AML-193 (cell line): ENCODE data around the gene BMI1.

ENCODE experiments used
- DNase-seq, 2 experiments: peaks; one replicate each; lab custom pipeline; 2025; lab: John Stamatoyannopoulos, UW

BMI1 gene

DNA sequence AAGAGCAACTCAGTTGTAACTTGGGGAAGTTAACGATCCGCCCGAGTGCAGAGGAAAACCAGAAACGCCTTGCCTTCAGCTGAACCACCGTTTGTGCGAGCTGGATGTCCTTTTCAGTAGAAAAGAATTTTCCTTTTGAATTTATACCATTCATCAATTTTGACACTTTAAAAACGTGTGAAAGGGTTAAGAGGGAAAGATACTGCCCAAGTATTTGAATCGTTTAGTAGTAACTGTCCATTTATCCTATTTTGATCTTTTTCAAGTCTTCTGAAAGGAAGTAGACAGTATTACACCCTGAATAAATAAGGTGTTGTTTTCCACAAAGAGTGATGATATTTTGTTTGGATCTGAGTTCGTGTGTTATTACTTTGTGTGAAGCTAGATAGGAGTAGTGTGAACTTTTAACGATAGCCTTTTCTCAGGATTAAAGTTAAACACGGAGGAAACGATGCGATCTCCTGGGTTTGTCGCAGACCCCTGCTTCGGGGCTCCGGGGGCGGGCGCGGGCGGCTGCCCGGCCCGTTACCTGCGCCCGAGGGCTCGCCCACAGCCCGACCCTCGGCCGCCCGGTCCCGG is 830 bp upstream of the BMI1 start:
- no peak for DNase-seq

DNA sequence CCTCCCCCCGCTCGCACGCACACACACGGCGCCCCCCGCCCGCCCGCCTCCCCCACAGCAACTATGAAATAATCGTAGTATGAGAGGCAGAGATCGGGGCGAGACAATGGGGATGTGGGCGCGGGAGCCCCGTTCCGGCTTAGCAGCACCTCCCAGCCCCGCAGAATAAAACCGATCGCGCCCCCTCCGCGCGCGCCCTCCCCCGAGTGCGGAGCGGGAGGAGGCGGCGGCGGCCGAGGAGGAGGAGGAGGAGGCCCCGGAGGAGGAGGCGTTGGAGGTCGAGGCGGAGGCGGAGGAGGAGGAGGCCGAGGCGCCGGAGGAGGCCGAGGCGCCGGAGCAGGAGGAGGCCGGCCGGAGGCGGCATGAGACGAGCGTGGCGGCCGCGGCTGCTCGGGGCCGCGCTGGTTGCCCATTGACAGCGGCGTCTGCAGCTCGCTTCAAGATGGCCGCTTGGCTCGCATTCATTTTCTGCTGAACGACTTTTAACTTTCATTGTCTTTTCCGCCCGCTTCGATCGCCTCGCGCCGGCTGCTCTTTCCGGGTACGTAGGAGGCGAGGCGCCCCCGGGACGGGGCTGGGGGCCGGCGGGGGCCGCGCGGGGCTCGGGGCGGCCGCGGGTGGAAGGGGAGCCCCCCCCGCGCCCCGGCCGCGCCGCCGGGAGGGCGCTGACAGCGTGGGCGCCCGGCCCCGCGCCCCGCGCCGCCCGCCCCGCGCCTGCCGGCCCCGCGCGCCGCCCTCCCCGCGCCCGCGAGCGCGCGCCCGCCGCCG is 441 bp downstream of the BMI1 start:
- no peak for DNase-seq

DNA sequence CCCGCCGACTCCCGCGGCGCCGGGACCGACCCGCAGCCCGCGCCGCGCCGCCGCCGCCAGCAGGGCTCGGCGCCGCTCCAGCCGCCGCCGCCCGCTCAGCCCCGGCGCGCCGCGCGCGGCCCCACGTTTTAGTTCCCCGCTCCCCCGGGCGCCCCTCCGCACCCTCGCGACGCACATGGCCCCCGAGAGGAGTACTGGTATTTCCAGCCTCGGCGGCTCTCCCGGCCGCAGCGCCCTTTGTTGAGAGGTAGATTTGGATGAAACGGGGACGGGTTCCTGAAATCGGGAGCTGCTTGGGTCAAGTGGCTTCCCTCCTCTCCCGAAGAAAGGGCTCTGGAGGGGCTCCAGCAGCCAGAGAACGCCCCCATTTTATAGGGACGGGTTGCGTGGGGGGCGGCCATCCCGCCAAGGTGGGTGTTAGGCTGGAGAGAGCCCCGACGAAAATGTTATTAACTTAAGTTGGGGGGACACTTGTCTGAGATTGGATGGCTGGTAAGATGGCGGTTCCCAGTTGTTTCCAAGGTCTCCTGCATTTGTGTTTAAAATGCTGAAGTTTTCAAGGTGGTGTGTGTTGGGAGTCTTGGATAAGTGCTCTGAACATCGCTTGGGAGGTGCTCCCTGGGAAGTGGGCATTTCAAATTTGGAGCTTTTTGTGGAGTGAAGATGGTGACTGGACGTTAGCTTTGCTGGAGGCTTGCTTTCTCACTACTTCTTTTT is 1.2 kb downstream of the BMI1 start:
- no peak for DNase-seq

DNA sequence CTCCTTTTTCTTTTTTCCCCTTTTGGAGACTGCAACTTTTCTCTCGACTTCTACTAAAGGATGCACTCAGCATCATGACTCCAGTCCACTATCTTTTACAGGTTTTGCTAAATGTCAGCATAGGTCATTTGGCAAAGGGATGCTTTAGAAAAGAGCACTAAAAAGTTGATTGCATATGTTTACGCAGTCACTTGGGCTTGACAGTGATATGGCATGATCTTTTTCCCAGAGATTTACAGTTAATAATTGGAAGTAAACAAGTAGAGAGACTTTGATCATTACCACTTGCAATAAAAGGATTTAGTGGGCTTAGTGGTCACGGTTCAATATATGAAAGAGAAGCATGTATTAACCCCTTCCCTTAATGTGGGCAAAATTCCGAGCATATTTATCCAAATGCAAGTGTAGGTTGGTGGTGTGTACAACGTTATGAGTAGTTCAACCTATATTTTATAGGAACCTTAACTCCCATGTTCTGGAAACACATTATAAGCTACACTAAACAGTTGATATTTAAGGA is 1.8 kb downstream of the BMI1 start:
- no peak for DNase-seq

DNA sequence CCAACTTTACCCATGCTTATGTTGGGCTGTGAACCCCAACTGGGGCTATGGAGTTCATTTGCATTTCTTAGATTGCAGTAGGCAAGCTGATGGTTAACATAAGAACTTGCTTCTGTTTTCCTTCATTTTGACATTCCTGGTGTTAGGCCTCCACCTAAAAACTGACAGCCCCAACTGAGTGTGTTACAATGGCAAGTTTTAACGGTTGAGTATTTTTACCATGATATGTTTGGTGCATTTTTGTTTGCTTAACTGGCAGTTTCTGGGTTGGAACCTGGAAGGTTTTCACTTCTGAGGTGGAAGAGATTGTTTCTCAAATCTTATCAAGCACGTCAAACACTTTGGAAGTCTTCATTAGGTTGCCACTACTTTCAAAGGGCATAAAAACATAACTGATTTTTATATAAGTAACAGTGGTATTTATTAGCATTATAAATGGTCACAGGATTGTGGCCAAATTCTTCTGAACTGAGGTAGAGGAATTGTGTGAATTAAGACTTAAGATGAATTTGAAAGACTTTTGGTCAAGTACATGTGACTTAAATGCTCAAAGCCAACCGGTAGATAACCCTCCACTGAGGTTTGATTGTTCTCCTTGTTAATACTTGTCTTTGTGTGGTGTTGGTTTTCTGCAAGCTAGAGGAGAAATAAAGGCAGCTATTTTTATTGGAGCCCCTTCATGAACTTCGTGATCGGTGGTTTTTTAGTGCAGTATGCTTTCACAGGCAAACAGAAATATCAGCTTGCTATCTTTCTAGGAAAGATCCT is 2.8 kb downstream of the BMI1 start:
- no peak for DNase-seq

DNA sequence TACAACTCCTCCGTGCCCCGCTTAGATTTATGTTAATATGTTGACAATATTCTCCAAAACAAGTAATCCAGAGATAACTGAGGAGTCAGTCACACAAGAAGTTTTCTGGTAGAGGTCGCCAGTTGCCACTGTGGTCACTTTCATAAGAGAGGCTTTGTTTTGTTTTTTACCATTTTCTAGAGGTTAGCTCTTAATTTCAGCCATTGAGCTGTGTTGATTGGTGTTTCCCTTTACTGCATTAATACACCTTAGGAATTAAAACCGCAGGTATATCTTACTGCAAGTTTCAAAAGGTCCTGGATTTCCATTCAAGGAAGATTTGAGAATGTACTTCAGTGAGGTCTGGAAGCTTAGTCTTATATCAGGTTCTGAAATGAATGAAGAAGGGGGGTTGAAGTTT is 3.5 kb downstream of the BMI1 start:
- DNase-seq = no peak

DNA sequence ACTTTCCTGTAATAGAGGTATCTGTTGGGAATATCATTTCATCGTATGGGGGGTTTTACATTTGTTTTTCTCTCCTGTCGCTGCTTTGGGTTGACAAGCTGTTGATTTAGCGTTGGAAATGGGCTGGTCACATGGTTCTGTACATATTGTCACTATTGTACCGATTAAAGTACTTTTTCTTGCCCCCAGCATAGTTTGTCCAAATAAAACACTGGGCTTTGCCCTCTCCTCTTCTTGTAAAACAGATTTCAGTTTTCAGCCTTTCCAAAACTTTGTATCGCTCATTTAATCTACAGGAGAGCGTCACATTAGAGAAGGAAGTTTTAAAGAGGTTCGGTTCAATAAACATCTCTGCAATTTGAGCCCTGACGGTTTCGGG is 4.0 kb downstream of the BMI1 start:
- no peak for DNase-seq

DNA sequence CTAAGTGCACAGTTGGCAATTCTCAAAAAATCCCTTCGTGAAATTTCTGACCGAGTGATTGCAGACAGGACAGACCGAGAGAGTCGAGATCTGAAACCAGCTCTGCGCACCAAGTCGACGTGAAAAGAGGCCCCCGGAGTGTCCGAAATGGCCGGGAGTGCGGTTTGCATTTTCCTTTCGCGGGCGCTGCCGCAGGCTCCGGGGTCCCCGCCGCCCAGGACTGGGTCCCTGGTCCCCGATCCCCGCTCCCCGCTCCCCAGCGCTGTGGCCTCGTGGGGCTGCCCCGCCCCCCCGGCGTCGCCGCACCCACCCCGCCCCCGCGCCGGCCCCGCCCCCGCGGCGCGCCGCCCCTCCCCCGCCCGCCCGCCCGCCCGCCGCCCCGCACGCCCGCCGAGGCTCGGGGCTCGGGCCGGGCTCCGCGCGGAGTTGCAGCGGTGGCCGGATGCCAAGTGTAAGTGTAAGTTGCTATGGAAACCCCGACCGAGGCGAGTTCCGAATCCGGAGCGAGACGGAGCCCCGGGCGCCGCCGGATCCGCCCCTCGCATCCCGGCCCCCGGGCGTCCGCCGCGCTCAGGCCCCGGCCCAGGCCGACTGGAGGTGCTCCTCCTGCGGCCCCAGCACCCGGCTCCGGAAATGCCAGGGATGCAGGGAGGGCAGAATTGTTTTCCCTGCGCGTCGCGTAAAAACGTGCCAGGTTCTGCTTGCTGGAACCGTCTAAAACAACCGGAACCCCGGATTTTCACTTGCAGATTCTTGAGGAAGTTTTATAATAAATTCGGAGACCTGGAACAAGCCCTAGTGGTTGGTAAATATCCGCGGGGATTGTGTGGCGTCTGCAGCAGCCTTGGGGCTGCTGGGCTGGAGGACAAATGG is 4.6 kb downstream of the BMI1 start:
- DNase-seq = no peak

DNA sequence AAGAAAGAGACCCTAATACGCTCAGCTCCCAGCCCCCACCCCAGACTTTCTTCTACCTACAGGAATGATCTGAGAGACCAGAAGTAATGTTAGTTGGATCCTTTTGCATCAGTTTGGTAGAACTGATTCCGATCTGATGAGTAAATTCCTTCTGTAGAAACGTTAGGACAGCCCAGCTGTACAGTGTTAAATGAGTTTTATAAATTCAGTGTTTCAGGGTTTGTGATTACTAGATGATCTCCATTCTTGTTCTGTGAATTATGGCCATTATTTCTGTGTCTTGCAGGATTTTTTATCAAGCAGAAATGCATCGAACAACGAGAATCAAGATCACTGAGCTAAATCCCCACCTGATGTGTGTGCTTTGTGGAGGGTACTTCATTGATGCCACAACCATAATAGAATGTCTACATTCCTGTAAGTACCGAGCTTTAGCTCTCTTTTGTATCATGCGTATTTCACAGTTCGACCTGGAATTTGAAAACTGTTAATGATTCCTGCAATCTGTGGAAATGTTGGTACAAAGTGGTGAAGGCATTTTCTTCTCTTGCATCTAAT is 5.3 kb downstream of the BMI1 start:
- no peak for DNase-seq

DNA sequence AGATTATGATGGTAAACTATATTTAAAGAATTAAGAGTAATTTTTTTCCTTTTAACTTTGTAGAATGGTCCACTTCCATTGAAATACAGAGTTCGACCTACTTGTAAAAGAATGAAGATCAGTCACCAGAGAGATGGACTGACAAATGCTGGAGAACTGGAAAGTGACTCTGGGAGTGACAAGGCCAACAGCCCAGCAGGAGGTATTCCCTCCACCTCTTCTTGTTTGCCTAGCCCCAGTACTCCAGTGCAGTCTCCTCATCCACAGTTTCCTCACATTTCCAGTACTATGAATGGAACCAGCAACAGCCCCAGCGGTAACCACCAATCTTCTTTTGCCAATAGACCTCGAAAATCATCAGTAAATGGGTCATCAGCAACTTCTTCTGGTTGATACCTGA is 8.3 kb downstream of the BMI1 start:
- DNase-seq = no peak

DNA sequence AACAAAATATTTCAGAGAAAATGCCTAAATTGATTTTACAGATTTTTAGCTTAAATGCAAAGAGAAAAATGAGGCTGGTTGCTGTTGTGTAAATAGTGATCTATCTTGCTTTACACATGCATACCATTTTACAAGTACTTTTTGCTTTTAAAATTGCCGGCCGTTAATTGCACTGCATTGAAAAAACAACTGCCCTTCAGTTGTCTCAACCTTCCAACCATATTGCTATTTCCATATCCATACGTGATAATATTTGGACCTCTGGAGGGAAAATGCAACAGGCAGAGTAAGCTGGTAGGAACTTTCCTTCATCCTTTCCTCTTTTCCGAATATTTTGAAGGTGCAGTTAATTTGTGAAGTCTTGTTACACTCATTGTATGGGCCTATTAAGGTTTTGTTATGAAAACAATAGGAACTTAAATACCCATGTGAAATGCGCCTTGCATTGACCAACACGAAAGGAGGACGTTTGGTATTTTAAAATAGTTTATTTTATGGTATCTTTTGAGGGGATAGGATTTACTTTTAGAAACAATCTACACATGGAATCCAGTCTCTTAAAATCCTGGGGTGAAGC is 11.3 kb downstream of the BMI1 start:
- DNase-seq = no peak

DNA sequence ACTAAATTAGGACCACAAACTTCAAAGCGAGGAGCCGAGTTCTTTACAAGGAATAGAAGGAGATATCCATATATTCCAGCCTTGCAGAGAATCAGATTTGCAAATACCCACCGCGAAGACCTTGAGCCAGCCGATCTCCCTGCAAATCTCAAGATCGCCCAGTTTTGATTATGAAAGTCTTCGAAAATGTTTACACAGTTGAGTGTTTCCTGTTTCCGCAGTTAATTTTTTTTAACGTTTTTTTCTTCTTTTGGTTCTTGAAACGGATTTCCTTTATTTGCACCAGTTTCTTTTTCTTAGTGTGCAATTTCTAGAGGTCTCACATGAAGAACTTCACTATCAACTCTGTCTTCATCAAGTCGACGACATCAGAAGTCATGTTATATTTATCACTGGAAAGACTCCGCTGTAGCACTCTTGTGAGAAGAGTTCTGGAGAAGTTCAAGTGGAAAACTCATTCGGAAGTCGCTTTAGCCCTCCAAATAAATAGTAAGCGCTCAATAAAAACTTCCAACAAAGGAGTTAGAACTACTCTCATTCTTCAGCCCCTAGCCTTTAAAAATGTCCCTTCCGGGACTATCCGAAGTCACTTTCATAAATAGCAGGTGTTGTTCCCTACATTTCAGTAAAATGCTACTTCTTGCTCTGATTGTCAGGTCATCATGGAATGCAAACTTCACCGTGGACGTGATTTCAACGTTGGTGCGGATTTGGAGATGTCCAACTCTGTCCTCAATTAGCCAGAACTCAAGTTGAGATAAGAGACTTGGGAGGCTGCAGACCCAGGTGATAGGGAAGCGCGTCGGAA is 12.5 kb downstream of the BMI1 start:
- no peak for DNase-seq

DNA sequence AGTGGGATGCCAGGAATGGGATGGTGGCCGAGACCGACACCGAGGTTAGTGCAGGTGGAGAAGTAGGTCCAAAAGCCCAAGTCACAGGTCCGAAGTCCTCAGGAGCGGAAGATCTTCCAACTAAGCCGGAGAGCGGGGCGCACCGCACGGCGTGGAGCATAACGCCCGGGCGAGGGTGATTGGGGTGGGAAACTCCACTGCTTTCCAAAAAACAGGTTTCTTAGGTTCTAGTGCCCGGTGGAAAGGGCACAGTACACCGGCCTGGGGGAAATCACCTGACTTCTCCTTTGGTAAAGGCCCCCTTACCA is 13.0 kb downstream of the BMI1 start:
- DNase-seq = no peak

DNA sequence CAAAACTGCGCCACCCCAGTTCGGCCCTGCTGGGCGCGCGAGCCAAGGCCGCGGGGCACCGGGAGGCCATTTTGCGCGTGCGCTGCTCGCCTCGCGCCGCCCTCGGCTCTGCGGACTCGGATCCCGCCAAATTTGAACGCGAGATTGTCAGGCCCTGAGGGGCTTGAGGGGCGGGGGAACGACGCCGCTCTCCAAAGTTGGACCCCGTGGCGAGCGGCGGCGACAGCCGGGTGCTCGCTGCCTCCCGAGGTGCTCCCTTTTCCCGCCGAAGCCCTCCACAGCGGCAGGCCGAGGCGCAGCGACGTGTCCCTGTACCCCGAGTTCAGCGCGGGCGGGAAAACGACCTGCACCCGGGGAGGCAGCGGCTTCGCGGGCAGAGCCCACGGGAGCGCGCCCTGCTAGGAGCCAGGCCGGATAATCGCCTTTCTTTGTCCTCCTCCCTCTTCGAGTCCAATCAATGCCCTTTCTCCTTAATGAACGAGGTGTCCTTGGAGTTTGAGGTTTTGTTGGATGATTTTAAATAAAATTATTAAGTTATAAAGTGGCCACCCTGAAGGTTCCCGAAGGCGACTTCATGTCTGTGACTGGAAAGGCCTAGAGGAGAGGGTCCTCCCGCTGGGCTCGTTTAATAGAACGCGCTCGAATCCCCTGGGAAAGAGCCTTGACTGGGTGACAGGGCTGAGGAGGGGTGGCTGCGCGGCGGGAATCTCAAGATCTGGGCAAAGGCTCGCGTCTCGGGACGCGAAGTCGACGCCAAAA is 13.7 kb downstream of the BMI1 start:
- DNase-seq = no peak

DNA sequence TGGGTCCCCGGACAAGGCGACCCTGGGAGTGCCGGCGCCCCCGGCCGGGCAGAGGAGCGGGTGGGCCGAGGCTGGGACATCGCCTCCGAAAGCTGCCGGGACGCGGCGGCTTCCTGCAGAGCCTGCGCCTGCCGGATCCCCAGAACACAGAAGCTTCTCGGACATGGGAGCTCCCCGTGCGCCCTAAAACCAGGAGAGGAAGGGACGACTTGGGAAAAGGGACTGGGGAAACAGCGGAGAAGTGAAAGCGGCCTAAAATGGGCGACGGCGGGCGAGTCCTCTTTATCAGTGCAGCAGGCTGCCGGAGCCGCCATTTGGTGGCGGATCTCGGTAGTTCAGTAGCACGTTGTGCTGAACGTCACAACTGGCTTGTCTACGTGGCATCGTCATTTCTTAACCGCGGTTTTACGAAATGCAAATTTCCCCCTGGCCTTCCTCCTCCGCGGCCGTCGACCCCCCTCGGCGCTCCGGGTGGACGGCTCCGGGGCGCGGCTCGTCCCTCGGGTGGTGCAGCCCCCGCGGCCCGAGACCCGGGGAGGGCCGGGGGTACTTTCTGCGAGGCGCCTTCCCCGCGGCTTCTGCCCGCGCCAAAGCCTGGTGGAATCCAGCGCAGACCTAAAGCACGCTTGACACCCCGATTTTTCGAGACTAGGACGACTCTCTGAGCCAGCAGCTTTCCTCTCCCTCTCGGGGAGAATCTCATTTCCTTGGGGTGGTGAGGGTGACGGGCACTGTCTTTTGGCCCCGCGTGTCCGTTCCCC is 14.5 kb downstream of the BMI1 start:
- no peak for DNase-seq

DNA sequence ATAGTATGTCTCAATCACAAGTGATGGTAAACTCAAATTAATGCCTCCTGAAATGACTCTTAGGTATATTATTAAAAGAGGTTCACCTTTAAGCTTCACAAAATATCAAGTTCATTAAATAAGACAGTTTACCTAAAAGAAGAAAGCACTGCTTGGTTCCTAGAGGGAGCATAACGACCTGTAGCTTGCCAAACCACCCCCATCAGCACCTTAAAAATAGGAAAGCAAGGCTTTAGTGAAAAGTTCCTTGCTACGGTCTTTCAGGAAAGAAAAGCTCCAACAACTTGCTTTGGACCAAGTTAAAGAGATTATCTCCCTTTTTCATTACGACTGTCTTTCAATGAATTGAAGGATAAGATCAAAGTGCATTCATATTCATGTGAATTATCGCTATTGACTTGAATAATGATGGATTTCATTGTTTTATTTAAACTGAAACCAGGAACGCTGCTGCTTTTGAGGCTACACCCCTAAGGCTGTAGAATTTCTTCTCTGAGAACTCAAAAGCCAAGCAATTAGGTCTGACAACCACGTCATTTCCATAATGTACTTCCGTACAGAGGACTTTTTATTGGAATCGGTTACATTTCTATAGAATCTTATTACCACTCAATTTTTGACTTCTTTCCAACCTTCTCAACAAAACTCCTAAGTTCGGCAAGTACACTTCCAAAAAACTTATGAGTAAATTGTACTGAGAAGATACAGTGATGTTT is 17.4 kb downstream of the BMI1 start:
- DNase-seq = no peak

DNA sequence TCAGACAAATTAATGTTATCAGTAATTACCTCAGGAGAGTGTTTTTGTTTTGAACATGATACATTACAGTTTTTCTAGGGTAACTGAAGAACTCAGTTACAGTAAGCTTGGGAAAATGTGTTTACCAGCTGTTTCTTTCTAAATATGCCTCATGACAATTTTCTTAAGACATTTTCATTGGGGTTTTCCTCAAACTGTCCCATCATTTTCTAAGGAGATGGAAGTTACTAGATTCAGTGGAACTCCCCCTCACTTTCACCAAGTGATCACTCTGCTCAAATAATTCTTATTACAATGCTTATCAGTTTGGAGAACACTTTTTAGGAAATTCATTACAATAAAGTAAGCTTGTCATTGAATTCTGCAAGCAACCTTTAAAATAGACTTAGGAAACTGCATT is 18.0 kb downstream of the BMI1 start:
- DNase-seq = no peak

DNA sequence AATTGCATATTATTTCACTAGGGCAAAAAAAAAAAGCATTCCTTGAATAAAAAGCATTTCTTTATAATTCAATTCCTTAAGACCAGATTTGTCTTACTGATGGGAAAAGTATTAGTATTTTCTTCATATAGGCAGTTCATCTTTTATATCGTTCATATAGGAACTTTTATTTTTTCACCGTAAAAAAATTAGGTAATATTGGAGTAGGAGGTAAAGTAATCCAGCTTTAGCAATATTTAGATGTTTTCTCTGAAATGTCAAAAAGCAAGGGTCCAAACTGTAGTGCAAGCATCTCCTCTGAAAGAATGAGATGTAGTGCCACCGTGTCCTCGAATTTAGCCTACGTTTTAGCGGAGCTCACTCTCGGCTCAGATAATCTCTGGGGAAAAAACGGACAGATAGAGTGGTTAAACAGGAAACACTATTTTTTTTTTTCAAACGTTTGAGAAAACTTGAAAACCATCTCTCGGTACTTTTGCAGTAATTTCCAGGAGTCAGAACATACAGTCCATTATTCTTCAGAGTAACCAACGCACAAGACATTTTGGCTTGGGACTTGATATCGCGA is 18.9 kb downstream of the BMI1 start:
- DNase-seq = no peak
